Esophagus muscularis mucosa (tissue), 4 donors: ENCODE measurements around the gene MAN1C1. TPM values are rescaled to one million over a fixed set of nuclear protein-coding genes. Genes with fewer than 3 reads are reported as not detected.
A peak's percentile ranks its signal among the peaks of the same experiment; 100 is the strongest.

ENCODE experiments used
- DNase-seq: peaks from one replicate; pipeline ENCODE4 v3.0.0-alpha.2; 2017; ENCODE audit errors: extremely low spot score
- H3K27ac ChIP-seq, 4 donors: fragments of 200-600 bp; sonication (generic); replicated peaks in 1 of 4; 1 replicate in 3 of 4; 2 replicates in 1 of 4; pipeline ENCODE4 v1.5.1; 2016 to 2019; ENCODE audit warnings: mild to moderate bottlenecking in 1 of 4
- H3K27me3 ChIP-seq, 4 donors: fragments of 200-600 bp; sonication (generic); one replicate each; pipeline versions ENCODE4 v1.5.1 to v1.6.0; 2016 to 2019
- H3K36me3 ChIP-seq, 4 donors: fragments of 200-600 bp; sonication (generic); one replicate each; pipeline ENCODE4 v1.5.1; 2016 to 2019
- H3K4me1 ChIP-seq, 4 donors: fragments of 200-600 bp; sonication (generic); one replicate each; pipeline ENCODE4 v1.5.1; 2016 to 2019
- H3K4me3 ChIP-seq, 4 donors: fragments of 200-600 bp; sonication (generic); 1 replicate in 2 of 4; 2 replicates in 2 of 4; pipeline ENCODE4 v1.5.1; 2016 to 2019; ENCODE audit warnings: mild to moderate bottlenecking in 4 of 4, moderate library complexity in 1 of 4
- H3K9me3 ChIP-seq, 4 donors: fragments of 200-600 bp; sonication (generic); 1 replicate in 3 of 4; 2 replicates in 1 of 4; pipeline ENCODE4 v1.5.1; 2016 to 2019
- CTCF ChIP-seq, 3 experiments: fragments of 200-600 bp in 2 of 3; fragments of 450-650 bp in 1 of 3; sonication (generic) in 2 of 3; IDR thresholded peaks; one replicate each; pipeline ENCODE4 v1.5.1; 2017 to 2019; ENCODE audit warnings: antibody characterized with exemption in 3 of 3, mild to moderate bottlenecking in 2 of 3, moderate library complexity in 1 of 3
- EP300 ChIP-seq: sonication (generic); formaldehyde crosslinking; IDR thresholded peaks from one replicate; pipeline ENCODE4 v1.6.1; 2017; ENCODE audit warnings: antibody characterized with exemption
- POLR2A ChIP-seq: fragments of 450-650 bp; IDR thresholded peaks from one replicate; pipeline ENCODE4 v1.6.1; 2017; ENCODE audit warnings: antibody characterized with exemption, moderate library complexity, mild to moderate bottlenecking, low read depth
- POLR2AphosphoS5 ChIP-seq, 2 donors: sonication (generic); formaldehyde crosslinking; IDR thresholded peaks; one replicate each; pipeline ENCODE4 v1.6.1; 2017; ENCODE audit warnings: antibody characterized with exemption in 2 of 2
- WGBS: methylation state at CpG from one replicate; pipeline ENCODE4 v1.1.5; 2018; 5-methylcytosine and 5-hydroxymethylcytosine counted together
- intact Hi-C: fragments of 100-400 bp; cut with DNase I; formaldehyde crosslinking; loops from one replicate; pipeline ENCODE4 v1.15.1; 2023
- total RNA-seq, 4 donors: library from RNA; depleted of rRNA; stranded (reverse); fragments of >200 nt; gene quantifications; one replicate each; pipeline versions ENCODE4 v1.1.0 to v1.2.1, GENCODE V29; 2016

The MAN1C1 gene
- total RNA-seq, 4 donors from 2014 or later = 20.2 to 22.8 (median 20.7) TPM

GRCh38 chr1:25651036-25651640 is 34.5 kb downstream of the MAN1C1 start:
- TF ChIP-seq POLR2AphosphoS5 (IDR thresholded peaks at IDR 0.05) (no peak), EP300 (no peak), CTCF (IDR thresholded peaks at IDR 0.05) (no peak), POLR2A (no peak)
- DNase-seq = peak; percentile 90
- Histone ChIP-seq H3K4me3 (no peak overlapping the region), H3K36me3 (peaks cover 0 to 6% (median 1%) of the 10 kb centered on the region in 4 donors), H3K9me3 (no peaks in the 10 kb centered on the region), H3K4me1 (peaks cover 46 to 56% (median 54%) of the 10 kb centered on the region in 4 donors), H3K27ac (peak overlapping the region in 3 of 4 donors; percentile 38 to 53 (median 51)), H3K27me3 (no peaks in the 10 kb centered on the region)
- WGBS = 90% methylated on average over 6 of the region's 8 CpGs
- intact Hi-C loops = no loop called here

GRCh38 chr1:25651824-25652741 is 35.5 kb downstream of the MAN1C1 start:
- no peaks in the 10 kb centered on the region for H3K36me3 ChIP-seq
- intact Hi-C loops = no loop called here
- peaks cover 48 to 58% (median 57%) of the 10 kb centered on the region in 4 donors for H3K4me1 ChIP-seq
- DNase-seq = peak; percentile 82
- no peak for TF ChIP-seq POLR2AphosphoS5 (IDR thresholded peaks at IDR 0.05)
- WGBS = 69% methylated on average over 7 of the region's 12 CpGs
- no peaks in the 10 kb centered on the region for H3K27me3 ChIP-seq
- no peak overlapping the region for H3K4me3 ChIP-seq
- H3K9me3 ChIP-seq = no peaks in the 10 kb centered on the region
- H3K27ac ChIP-seq = peak overlapping the region in 1 of 4 donors; percentile 32

- H3K4me3 ChIP-seq = no peak overlapping the region
- TF ChIP-seq POLR2AphosphoS5 (IDR thresholded peaks at IDR 0.05) (no peak), EP300 (no peak), POLR2A (no peak), CTCF (IDR thresholded peaks at IDR 0.05) (no peak)
- no peak for DNase-seq
- H3K27ac ChIP-seq = no peak overlapping the region
- no peaks in the 10 kb centered on the region for H3K9me3 ChIP-seq
- WGBS = 79% methylated on average over 10 of the region's 10 CpGs
- H3K27me3 ChIP-seq = no peaks in the 10 kb centered on the region
- peaks cover 50 to 62% (median 59%) of the 10 kb centered on the region in 4 donors for H3K4me1 ChIP-seq
- intact Hi-C loops = no loop called here
- no peaks in the 10 kb centered on the region for H3K36me3 ChIP-seq
Observed at GRCh38 chr1:25653558-25653957, 37.0 kb downstream of the MAN1C1 start.

- Histone ChIP-seq H3K9me3 (no peaks in the 10 kb centered on the region), H3K27me3 (no peaks in the 10 kb centered on the region), H3K4me1 (peaks cover 51 to 62% (median 59%) of the 10 kb centered on the region in 4 donors), H3K27ac (no peak overlapping the region), H3K36me3 (no peaks in the 10 kb centered on the region), H3K4me3 (no peak overlapping the region)
- DNase-seq = peak; percentile 62
- 97% methylated on average over 6 of the region's 6 CpGs for WGBS
- TF ChIP-seq POLR2A = no peak
- no peak for TF ChIP-seq POLR2AphosphoS5 (IDR thresholded peaks at IDR 0.05)
- TF ChIP-seq EP300 = no peak
- intact Hi-C loops = no loop called here
Observed at GRCh38 chr1:25654109-25654660, 37.6 kb downstream of the MAN1C1 start.

- H3K4me1 ChIP-seq = peaks cover 34 to 45% (median 35%) of the 10 kb centered on the region in 4 donors
- TF ChIP-seq CTCF (IDR thresholded peaks at IDR 0.05) (no peak), POLR2AphosphoS5 (IDR thresholded peaks at IDR 0.05) (no peak), POLR2A (no peak), EP300 (no peak)
- H3K36me3 ChIP-seq = no peaks in the 10 kb centered on the region
- H3K27me3 ChIP-seq = no peaks in the 10 kb centered on the region
- intact Hi-C loops = no loop called here
- 83% methylated on average over 3 of the region's 6 CpGs for WGBS
- H3K27ac ChIP-seq = peak overlapping the region in 1 of 4 donors; percentile 77
- no peak overlapping the region for H3K4me3 ChIP-seq
- DNase-seq = peak; percentile 68
- H3K9me3 ChIP-seq = no peaks in the 10 kb centered on the region
Observed at GRCh38 chr1:25657121-25657882, 40.7 kb downstream of the MAN1C1 start.
